NT2/D1 (cell line): ENCODE results near the gene PCDHGA10.

Source experiments
- YY1 ChIP-seq: IDR thresholded peaks from 2 replicates; pipeline ENCODE4 v1.6.1; 2011; ENCODE audit not compliant: insufficient read length, insufficient read depth
- ZNF274 ChIP-seq: IDR thresholded peaks from 2 replicates; pipeline ENCODE4 v1.6.1; 2011; ENCODE audit warnings: mild to moderate bottlenecking, low read depth, low read length

- TF ChIP-seq ZNF274 = no peak
- TF ChIP-seq YY1 = no peak
Observed at GRCh38 chr5:141382469-141383294, 30.1 kb upstream of the PCDHGA10 start, which contains the start of gene PCDHGA7.
